PFSK-1 (cell line): Measurements from ENCODE around the gene NDP.

Experiments used
- POLR2AphosphoS5 ChIP-seq: IDR thresholded peaks from 2 replicates; pipeline ENCODE4 v1.6.1; 2012; ENCODE audit warnings: low read depth, mild to moderate bottlenecking, control low read depth, low read length, moderate library complexity
- REST ChIP-seq, 2 experiments: IDR thresholded peaks; 2 replicates each; pipeline versions ENCODE4 v1.6.1 to v1.8.0; 2011 to 2012; ENCODE audit warnings: low read depth in 2 of 2, low read length in 2 of 2, control low read depth in 1 of 2, inconsistent platforms in 1 of 2, mild to moderate bottlenecking in 1 of 2, moderate library complexity in 1 of 2; ENCODE audit not compliant: insufficient read depth in 1 of 2
- TAF1 ChIP-seq: IDR thresholded peaks from 2 replicates; pipeline ENCODE4 v1.6.1; 2012; ENCODE audit warnings: low read length, control low read depth, borderline replicate concordance; ENCODE audit not compliant: insufficient read depth

GRCh38 chrX:44022964-44023363 lies 49.8 kb upstream of the NDP start:
- TF ChIP-seq POLR2AphosphoS5 (no peak), REST (IDR thresholded peaks at IDR 0.05; ENCODE audit: insufficient read depth in 1 of 2, low read depth in 2 of 2, low read length in 2 of 2) (no peak), TAF1 (no peak)
